HUES64 (cell line): ENCODE results near the gene TBX2.

ENCODE experiments used
- H3K27ac ChIP-seq: 2 replicates; pipeline ENCODE4 v1.7.0; 2013; ENCODE audit warnings: low read depth, low read length, inconsistent platforms
- H3K27me3 ChIP-seq: 2 replicates; pipeline ENCODE4 v1.6.1; 2013; ENCODE audit warnings: mild to moderate bottlenecking, low read length; ENCODE audit not compliant: insufficient read depth
- H3K36me3 ChIP-seq: 2 replicates; pipeline ENCODE4 v1.6.1; 2013; ENCODE audit warnings: mild to moderate bottlenecking, low read length; ENCODE audit not compliant: insufficient read depth
- H3K4me1 ChIP-seq: 2 replicates; pipeline ENCODE4 v1.6.1; 2013; ENCODE audit warnings: mild to moderate bottlenecking, low read length, moderate library complexity; ENCODE audit not compliant: insufficient read depth
- H3K4me3 ChIP-seq: 2 replicates; pipeline ENCODE4 v1.5.1; 2013; ENCODE audit warnings: mild to moderate bottlenecking, low read length, moderate library complexity
- H3K9ac ChIP-seq: 2 replicates; pipeline ENCODE4 v1.6.1; 2013; ENCODE audit warnings: mild to moderate bottlenecking, low read depth, low read length
- H3K9me3 ChIP-seq: 2 replicates; pipeline ENCODE4 v1.6.1; 2013; ENCODE audit warnings: low read depth, low read length; ENCODE audit not compliant: insufficient read depth
- WGBS: fragments of 150-250, 120-280 bp; methylation state at CpG from one replicate; pipeline ENCODE4 v1.1.7; 2013; ENCODE audit warnings: missing lambda C conversion rate; 5-methylcytosine and 5-hydroxymethylcytosine counted together

Gene TBX2

DNA sequence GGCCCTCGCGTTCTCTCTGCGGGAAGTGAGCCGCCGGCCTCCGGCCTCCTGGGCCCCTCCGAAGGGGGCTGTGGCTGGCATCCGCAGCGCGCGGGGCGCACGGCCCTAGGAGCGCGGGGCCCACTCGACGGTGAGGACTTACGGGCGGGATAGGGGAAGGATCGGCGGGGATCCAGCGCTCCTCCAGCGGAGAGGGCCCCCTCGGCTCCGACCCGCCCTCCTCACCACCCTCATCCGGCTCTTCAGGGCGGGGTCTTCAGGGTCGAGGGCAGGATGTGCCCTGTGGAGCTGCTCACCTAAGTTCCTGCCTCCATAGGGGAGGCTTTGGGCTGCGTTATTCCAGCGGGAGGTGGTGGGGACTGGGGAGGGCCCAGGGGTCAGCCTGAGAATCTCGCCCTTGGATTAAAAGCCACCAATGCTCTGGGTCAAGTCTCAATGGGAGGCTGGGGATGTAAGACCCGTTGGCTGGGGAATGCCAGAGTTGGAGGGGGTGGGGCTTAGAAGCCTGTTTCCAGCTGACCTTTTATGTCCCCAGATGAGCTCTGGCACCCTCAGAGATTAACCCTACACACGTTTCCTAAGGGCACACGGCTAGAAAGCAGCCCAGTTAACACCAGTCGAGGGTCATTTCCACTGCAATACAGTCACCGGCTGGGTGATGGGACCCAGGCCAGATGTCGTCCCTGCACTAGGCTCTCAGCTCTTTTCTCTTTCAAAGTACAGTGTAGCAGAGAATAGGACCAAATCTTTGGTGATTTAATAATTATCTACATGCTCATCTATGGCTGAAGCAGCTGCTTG, 13.4 kb downstream of the TBX2 start:
- Histone ChIP-seq H3K27me3 (peaks cover 91% of the 10 kb centered on the region), H3K27ac (no peak overlapping the region), H3K4me1 (peaks cover 3% of the 10 kb centered on the region; the same call in 1 of the 2 replicates), H3K4me3 (peak overlapping the region; percentile 66), H3K9me3 (no peaks in the 10 kb centered on the region), H3K36me3 (no peaks in the 10 kb centered on the region), H3K9ac (peak overlapping the region; percentile 69)
- 5% methylated on average over 38 of the region's 38 CpGs for WGBS

- no peak overlapping the region for H3K27ac ChIP-seq
- H3K4me3 ChIP-seq = no peak overlapping the region
- H3K27me3 ChIP-seq = peaks cover 84% of the 10 kb centered on the region
- H3K4me1 ChIP-seq = peaks cover 3% of the 10 kb centered on the region; the same call in 1 of the 2 replicates
- 90% methylated on average over 8 of the region's 8 CpGs for WGBS
- H3K9me3 ChIP-seq = no peaks in the 10 kb centered on the region
- H3K36me3 ChIP-seq = no peaks in the 10 kb centered on the region
- H3K9ac ChIP-seq = no peak overlapping the region
Measured at GRCh38 chr17:61413661-61414126, 14.1 kb downstream of the TBX2 start.

GRCh38 chr17:61414141-61414935, 14.7 kb downstream of the TBX2 start:
- Histone ChIP-seq H3K27me3 (peaks cover 78% of the 10 kb centered on the region), H3K4me1 (peaks cover 3% of the 10 kb centered on the region; the same call in 1 of the 2 replicates), H3K27ac (no peak overlapping the region)

GRCh38 chr17:61414936-61415251, 15.3 kb downstream of the TBX2 start:
- Histone ChIP-seq H3K36me3 (no peaks in the 10 kb centered on the region), H3K9ac (no peak overlapping the region), H3K27ac (no peak overlapping the region), H3K4me3 (no peak overlapping the region), H3K4me1 (peaks cover 3% of the 10 kb centered on the region; the same call in 1 of the 2 replicates), H3K9me3 (no peaks in the 10 kb centered on the region), H3K27me3 (peaks cover 72% of the 10 kb centered on the region)
- WGBS = 88% methylated on average over 5 of the region's 5 CpGs

More at GRCh38 chr17:61414141-61414935, 14.7 kb downstream of the TBX2 start:
- WGBS = 84% methylated on average over 16 of the region's 16 CpGs
- Histone ChIP-seq H3K36me3 (no peaks in the 10 kb centered on the region), H3K4me3 (no peak overlapping the region), H3K9me3 (no peaks in the 10 kb centered on the region), H3K9ac (no peak overlapping the region)

GRCh38 chr17:61415374-61416210, 15.9 kb downstream of the TBX2 start:
- WGBS = 93% methylated on average over 6 of the region's 6 CpGs
- Histone ChIP-seq H3K27me3 (peaks cover 65% of the 10 kb centered on the region), H3K27ac (no peak overlapping the region)

GRCh38 chr17:61416211-61416539, 16.5 kb downstream of the TBX2 start:
- peaks cover 3% of the 10 kb centered on the region; the same call in 1 of the 2 replicates for H3K4me1 ChIP-seq
- no peaks in the 10 kb centered on the region for H3K36me3 ChIP-seq
- no peak overlapping the region for H3K9ac ChIP-seq
- no peaks in the 10 kb centered on the region for H3K9me3 ChIP-seq
- H3K27me3 ChIP-seq = peaks cover 60% of the 10 kb centered on the region
- H3K27ac ChIP-seq = no peak overlapping the region
- WGBS = 76% methylated on average over 6 of the region's 6 CpGs
- H3K4me3 ChIP-seq = peak overlapping the region; percentile 44; the same call in 1 of the 2 replicates

More at GRCh38 chr17:61415374-61416210, 15.9 kb downstream of the TBX2 start:
- Histone ChIP-seq H3K36me3 (no peaks in the 10 kb centered on the region), H3K4me3 (no peak overlapping the region), H3K4me1 (peaks cover 3% of the 10 kb centered on the region; the same call in 1 of the 2 replicates), H3K9ac (no peak overlapping the region), H3K9me3 (no peaks in the 10 kb centered on the region)

GRCh38 chr17:61416540-61417363, 17.1 kb downstream of the TBX2 start:
- H3K4me1 ChIP-seq = peaks cover 3% of the 10 kb centered on the region; the same call in 1 of the 2 replicates
- H3K9ac ChIP-seq = no peak overlapping the region
- no peaks in the 10 kb centered on the region for H3K36me3 ChIP-seq
- peaks cover 59% of the 10 kb centered on the region for H3K27me3 ChIP-seq
- H3K9me3 ChIP-seq = no peaks in the 10 kb centered on the region
- no peak overlapping the region for H3K27ac ChIP-seq
- 21% methylated on average over 43 of the region's 43 CpGs for WGBS
- peak overlapping the region; percentile 44 for H3K4me3 ChIP-seq

DNA sequence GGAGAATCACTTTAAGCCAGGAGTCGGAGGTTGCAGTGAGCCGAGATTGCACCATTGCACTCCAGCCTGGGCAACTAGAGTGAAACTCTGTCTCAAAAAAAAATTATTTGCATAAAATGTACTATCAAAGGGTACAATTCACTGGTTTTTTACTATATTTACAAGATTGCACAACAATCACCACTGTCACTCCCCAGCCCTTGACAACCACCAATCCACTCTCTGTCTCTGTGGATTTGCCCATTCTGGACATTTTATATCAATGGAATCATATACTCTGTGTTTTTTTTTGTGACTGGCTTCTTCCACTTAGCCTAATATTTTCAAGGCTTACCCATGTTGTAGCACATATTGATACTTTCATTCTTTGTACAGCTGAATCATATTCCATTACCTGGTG, 18.8 kb downstream of the TBX2 start:
- Histone ChIP-seq H3K27ac (no peak overlapping the region), H3K4me3 (no peak overlapping the region), H3K4me1 (peaks cover under 1% of the 10 kb centered on the region; the same call in 1 of the 2 replicates), H3K9me3 (no peaks in the 10 kb centered on the region), H3K27me3 (peaks cover 55% of the 10 kb centered on the region), H3K9ac (no peak overlapping the region), H3K36me3 (no peaks in the 10 kb centered on the region)
- WGBS = 91% methylated on average over 2 of the region's 2 CpGs

- Histone ChIP-seq H3K9ac (no peak overlapping the region), H3K27ac (no peak overlapping the region), H3K4me3 (no peak overlapping the region), H3K4me1 (no peaks in the 10 kb centered on the region), H3K9me3 (no peaks in the 10 kb centered on the region), H3K36me3 (no peaks in the 10 kb centered on the region), H3K27me3 (peaks cover 44% of the 10 kb centered on the region)
- WGBS = 89% methylated on average over 8 of the region's 8 CpGs
Measured at GRCh38 chr17:61419496-61420046, 19.9 kb downstream of the TBX2 start.

DNA sequence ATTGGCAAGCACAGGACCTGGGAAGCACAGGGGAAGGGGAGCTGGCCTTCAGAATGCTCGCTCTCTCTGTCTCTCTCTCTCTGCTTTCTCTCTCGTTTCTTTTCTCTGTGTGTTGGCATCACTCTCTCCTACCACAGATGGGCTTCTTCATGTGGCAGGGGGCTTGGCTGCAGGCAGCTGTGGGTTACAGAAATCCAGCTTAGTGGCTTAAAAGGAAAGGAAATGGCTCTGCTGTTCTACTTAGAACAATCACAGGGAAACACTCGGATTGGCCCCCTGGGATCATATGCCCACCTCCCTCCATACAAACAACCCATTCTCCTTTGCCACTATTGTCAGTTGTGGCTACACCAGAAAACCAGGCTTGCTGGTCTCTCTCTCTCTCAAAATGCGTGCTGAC, 20.4 kb downstream of the TBX2 start:
- WGBS = 86% methylated on average over 4 of the region's 4 CpGs
- no peaks in the 10 kb centered on the region for H3K9me3 ChIP-seq
- H3K36me3 ChIP-seq = no peaks in the 10 kb centered on the region
- no peak overlapping the region for H3K9ac ChIP-seq
- H3K27ac ChIP-seq = no peak overlapping the region
- peaks cover 39% of the 10 kb centered on the region for H3K27me3 ChIP-seq
- H3K4me3 ChIP-seq = no peak overlapping the region
- no peaks in the 10 kb centered on the region for H3K4me1 ChIP-seq
